RWPE1 (cell line): ENCODE data around the gene GRK3.

Experiments
- CTCF ChIA-PET: fragments of 350-600 bp; sonication (Branson Sonifier 250); formaldehyde crosslinking; extraction: SDS; loops from one replicate; lab custom pipeline; 2021; lab: Yijun Ruan, JAX
- POLR2A ChIA-PET: fragments of 400-600 bp; formaldehyde crosslinking; extraction: SDS; loops from one replicate; lab custom pipeline; 2020; ENCODE audit warnings: antibody characterized with exemption; ENCODE audit not compliant: low non-redundant PET; lab: Yijun Ruan, JAX
- DNase-seq: peaks from one replicate; pipeline ENCODE4 v3.0.0; 2012; ENCODE audit warnings: low spot score
- H3K27ac ChIP-seq: fragments of 450-650 bp; 2 replicates; pipeline ENCODE4 v1.5.1; 2017
- TF ChIP-seq, protein P1 (sequence below): fragments of 450-650 bp; conservative IDR thresholded peaks from 2 replicates; pipeline ENCODE4 v1.5.1; 2017; ENCODE audit warnings: low read depth, mild to moderate bottlenecking

The GRK3 gene

DNA sequence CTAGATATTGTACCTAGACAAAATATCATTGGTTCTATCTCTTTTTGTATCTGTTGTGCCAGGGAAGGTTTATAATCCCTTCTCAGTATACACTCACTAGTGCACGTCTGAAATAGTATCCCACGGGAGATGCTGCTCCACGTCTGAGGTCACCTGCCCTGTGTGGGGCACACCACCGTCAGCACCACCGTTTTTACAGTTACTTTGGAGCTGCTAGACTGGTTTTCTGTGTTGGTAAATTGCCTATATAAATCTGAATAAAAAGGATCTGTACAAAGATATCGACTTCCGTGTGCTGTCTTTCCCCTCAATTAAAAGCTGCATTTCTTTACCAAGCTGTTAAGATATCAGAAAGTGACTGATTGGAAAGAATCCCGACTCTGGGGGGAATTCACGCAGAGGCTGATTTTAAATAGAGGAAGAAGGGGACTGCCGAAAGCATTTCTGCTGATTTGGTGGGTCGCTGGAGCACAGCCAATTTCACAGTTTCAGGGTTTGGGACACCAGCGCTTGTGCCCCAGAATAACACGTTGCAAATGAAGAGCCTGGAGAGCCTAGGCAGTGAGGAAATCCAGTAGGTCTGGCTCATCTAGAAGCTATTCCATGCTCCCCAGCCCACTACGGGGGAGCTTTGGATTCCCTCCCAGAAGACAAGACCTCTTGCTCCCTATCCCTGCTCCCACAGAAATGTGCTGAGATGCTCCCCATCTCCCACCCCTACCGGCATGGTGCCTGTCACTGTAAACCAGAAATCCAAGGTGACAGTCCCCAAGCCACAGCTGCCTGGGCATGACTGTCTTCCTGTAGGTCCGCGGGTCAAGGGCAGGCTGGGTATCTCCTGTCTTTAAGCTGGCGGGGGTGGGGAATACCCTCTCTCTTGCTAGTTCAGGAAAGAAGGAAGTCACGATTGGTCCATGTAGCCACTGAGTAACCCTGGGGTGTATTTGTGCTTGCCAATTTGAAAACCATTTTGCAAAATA lies 164.8 kb downstream of the GRK3 start:
- no peak for DNase-seq
- H3K27ac ChIP-seq, result no peak overlapping the region
- TF ChIP-seq, protein P1, sequence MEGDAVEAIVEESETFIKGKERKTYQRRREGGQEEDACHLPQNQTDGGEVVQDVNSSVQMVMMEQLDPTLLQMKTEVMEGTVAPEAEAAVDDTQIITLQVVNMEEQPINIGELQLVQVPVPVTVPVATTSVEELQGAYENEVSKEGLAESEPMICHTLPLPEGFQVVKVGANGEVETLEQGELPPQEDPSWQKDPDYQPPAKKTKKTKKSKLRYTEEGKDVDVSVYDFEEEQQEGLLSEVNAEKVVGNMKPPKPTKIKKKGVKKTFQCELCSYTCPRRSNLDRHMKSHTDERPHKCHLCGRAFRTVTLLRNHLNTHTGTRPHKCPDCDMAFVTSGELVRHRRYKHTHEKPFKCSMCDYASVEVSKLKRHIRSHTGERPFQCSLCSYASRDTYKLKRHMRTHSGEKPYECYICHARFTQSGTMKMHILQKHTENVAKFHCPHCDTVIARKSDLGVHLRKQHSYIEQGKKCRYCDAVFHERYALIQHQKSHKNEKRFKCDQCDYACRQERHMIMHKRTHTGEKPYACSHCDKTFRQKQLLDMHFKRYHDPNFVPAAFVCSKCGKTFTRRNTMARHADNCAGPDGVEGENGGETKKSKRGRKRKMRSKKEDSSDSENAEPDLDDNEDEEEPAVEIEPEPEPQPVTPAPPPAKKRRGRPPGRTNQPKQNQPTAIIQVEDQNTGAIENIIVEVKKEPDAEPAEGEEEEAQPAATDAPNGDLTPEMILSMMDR, result no peak
- POLR2A ChIA-PET, result no interaction called here
- CTCF ChIA-PET, result no interaction called here

DNA sequence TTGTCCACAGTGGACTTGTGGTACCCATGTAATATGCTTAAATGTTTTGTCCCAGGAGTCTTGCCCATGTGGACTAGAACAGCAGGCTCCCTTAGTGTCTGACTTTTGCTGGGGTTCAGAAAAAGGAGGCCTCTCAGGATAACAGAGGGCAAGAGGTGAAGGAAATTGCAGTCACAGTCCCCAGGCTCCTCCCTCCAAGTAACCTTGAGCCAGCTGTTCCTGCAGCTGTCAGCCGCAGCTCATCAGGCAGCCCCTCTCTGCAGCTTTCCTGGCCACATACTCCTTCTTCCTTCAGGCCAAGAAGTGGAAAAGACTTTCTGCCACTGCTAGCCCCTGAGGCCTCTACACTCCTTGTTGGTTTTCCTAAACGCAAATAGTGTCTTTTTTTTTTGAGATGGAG lies 171.2 kb downstream of the GRK3 start:
- H3K27ac ChIP-seq, result no peak overlapping the region
- POLR2A ChIA-PET, result no interaction called here
- DNase-seq, result no peak
- TF ChIP-seq, protein P1, result no peak
- CTCF ChIA-PET, result no interaction called here

DNA sequence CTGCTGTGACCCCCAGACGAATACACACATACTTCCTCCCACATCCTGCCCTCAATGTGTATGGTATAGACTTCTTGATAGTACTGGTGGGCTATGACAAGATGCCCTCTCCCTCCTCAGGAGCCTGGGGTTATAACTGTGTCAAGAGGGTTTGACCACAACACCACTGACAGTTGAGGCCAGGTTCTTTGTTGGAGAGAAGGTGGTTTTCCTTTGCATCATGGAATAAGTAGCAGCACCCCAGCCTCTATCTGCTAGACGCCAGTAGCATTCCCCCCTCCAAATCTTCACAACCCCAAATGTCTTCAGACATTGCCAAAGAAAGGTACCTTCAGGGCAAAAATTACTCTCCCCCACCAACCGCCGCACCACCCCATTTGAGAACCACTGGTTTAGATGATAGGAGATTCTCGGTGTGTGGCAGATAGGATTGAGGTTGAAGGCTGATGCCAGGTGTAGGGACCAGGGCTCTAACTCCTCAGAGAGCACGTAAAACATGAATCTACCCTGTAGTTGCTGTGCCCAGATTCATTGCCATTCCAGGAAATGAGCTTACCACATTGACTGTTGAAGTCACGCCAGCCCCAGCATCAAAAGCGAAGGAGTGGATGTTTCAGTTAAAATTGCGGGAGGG lies 172.0 kb downstream of the GRK3 start:
- ChIA-PET CTCF (no interaction called here), POLR2A (no interaction called here)
- H3K27ac ChIP-seq, result no peak overlapping the region
- no peak for DNase-seq
- TF ChIP-seq, protein P1, result no peak

DNA sequence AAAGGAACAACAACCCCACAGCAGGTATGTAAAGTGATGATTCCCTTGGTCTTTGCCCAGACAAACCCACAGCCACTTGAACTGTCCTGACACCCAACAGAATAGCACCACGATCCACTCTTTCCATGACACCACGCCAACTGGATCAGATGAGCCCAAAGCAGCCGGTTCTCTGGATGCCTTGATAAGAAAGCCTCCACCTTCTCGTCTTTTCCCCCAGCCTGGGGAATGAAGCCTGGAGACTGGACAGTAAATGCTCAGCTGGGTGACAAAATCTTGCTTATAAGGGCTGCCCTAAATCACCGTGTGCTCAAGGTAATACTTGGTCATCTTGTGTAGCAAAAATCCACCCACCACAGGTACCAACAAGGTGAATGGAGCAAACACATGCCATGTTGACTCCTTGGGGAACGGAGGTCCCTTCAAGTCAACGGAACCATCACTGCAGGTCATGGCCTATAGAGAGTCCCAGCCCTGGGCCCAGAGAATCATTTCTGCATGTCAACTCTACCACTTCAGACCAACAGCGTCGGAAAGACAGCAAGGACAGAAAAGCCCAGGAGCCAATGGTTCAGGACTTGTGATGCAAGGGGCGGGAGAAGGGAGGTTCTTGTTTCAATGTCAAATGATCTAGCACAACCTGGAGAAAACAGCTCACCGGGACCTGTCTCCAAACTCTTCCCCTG lies 175.3 kb downstream of the GRK3 start:
- POLR2A ChIA-PET, result no interaction called here
- CTCF ChIA-PET, result no interaction called here
- TF ChIP-seq, protein P1, result no peak
- no peak for DNase-seq
- H3K27ac ChIP-seq, result no peak overlapping the region

DNA sequence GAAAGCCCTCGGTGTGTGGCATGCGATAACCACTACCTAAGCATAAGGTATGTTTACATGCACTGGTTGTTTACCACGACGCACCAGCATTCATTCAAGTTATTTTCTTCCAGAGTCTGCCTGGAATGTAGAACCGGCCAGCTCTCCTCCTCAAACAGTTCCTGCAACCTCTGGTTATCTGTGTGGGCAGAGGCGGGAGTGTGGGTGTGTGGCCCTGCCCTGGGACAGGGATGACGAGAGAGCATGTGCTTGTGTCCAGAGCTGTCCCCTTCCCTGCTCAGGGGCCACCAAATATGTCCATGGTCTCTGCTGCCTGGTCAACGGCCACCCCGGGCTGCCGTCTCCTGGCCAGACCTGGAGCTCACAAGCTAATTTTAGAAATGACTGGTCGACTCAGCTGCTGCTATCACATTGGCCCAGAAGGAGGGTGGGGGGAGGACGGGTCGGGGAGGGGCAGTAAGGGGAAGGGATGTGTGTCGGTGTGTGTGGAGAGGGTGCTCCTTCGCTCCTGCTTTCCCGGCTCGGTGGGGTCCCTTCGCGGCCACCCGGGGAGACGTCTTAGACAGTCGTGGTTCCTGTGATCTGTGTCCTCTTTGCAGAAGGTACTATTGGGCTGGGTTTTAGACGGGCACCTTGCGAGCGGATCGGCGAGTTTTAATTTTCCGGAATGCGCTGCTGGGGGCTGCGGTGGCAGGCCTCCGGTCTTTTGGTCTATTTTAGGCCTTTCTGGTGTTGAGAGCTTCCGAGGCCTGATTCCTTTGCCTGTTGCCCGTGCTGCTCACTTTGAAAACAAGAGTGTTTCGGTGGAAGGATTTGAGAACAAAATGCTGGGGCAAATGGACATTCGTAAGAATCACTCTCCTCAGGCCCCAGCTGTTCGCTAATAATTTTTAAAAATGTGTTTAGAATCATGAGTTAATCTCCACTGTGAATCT lies 177.5 kb downstream of the GRK3 start, which contains the start of gene MYO18B:
Gene MYO18B, plus strand, starts transcription at position 497 of the 935 bp plus-strand sequence. CDS start 18,905 bp downstream, outside the sequence.
- DNase-seq, result no peak
- H3K27ac ChIP-seq, result no peak within 1 kb of the TSS
- ChIA-PET CTCF (no interaction called here), POLR2A (no interaction called here)
- TF ChIP-seq, protein P1, result no peak
